Urinary bladder (tissue), 4 donors: ENCODE data around the gene OR6C3. TPM values are rescaled to one million over a fixed set of nuclear protein-coding genes. Genes with fewer than 3 reads are reported as not detected.
"Not testable (repeated sequence)": the region's sequence is repeated elsewhere in the genome, so short reads cannot be mapped to it uniquely, and the experiment has no call there.

Source experiments
- DNase-seq: peaks from one replicate; pipeline ENCODE4 v3.0.0-alpha.2; 2015; ENCODE audit errors: extremely low spot score
- H3K27ac ChIP-seq: one replicate; pipeline ENCODE4 v1.5.1; 2013; ENCODE audit warnings: low read depth, mild to moderate bottlenecking, moderate library complexity
- H3K36me3 ChIP-seq: one replicate; pipeline ENCODE4 v1.6.1; 2013; ENCODE audit warnings: mild to moderate bottlenecking, moderate library complexity; ENCODE audit not compliant: insufficient read depth
- H3K4me1 ChIP-seq: one replicate; pipeline ENCODE4 v1.6.1; 2013; ENCODE audit warnings: mild to moderate bottlenecking, moderate library complexity; ENCODE audit not compliant: insufficient read depth
- H3K4me3 ChIP-seq: one replicate; pipeline ENCODE4 v1.5.1; 2013; ENCODE audit warnings: low read depth, low read length
- WGBS: extraction: QIAGEN DNeasy Blood & Tissue Kit; methylation state at CpG from one replicate; pipeline ENCODE4 v1.1.7; 2013; 5-methylcytosine and 5-hydroxymethylcytosine counted together
- polyA plus RNA-seq: library from polyadenylated mRNA; stranded (reverse); fragments of 200-250 nt; gene quantifications from one replicate; pipeline ENCODE4 v1.2.3, GENCODE V29; 2013
- total RNA-seq: library from RNA; depleted of rRNA; stranded (reverse); fragments of >200 nt; gene quantifications from one replicate; pipeline ENCODE4 v1.2.3, GENCODE V29; 2014
- donor health status: healthy with polysubstance abuse.
- donor health status: healthy.

Gene OR6C3
- total RNA-seq (not detected), polyA plus RNA-seq (not detected)

- no peak within 1 kb of the TSS for H3K27ac ChIP-seq
- H3K4me1 ChIP-seq: no peaks in the 10 kb centered on the region
- no peak for DNase-seq
- no peaks in the 10 kb centered on the region for H3K36me3 ChIP-seq
- 90% methylated on average over 1 of the region's 1 CpG for WGBS
- H3K4me3 ChIP-seq: no peak within 1 kb of the TSS
Measured at GRCh38 chr12:55330446-55330845, at the start of gene OR6C3. Gene OR6C3, plus strand, starts transcription at chr12:55330746. Its CDS starts 955 bp downstream, at chr12:55331701.

DNA sequence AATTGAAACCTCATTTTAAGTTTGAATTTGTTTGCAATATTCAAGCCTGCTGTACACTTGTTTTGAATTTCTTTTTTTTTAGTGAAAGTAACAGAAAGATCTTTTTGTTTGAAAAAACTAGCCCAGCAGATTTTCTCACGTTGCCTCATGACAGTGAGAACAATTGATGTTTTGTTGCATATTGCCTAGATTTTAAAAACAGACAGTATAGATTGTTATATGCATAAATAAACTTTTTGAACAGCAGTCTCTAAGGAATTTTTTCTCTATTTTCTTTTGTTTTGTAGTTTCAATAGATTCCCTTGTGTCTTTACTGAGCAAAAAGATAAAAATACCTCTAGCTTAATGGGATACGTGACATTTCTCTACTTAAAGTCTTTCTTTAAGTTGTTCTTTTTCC lies 49.6 kb upstream of the OR6C3 start:
- no peak for DNase-seq
- no peak overlapping the region for H3K27ac ChIP-seq
- H3K36me3 ChIP-seq: no peaks in the 10 kb centered on the region
- no peak overlapping the region for H3K4me3 ChIP-seq
- H3K4me1 ChIP-seq: no peaks in the 10 kb centered on the region
- 67% methylated on average over 2 of the region's 2 CpGs for WGBS

DNA sequence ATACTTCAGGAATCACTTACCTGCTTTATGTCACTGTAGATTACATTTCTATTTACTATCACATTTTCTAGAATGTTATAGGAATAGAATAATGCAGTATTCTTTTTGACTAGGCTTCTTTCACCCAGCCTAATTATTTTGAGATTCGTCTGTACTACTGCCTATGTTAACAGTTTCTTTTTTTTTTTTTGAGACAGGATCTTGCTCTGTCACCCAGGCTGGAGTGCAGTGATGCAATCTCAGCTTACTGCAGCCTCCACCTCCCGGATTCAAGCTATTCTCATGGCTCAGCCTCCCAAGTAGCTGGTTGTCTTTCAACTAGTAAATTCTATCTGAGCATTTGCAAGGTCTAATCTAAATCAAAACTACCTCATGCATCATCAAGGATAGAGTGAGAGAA lies 40.5 kb upstream of the OR6C3 start:
- Histone ChIP-seq H3K36me3 (no peaks in the 10 kb centered on the region), H3K27ac (no peak overlapping the region), H3K4me1 (no peaks in the 10 kb centered on the region), H3K4me3 (no peak overlapping the region)
- DNase-seq: no peak
- 41% methylated on average over 2 of the region's 2 CpGs for WGBS

GRCh38 chr12:55296469-55296868 lies 34.1 kb upstream of the OR6C3 start, which contains the start of gene OR6C6:
Gene OR6C6, minus strand, starts transcription at chr12:55296569. Its CDS starts 1,337 bp downstream, at chr12:55295232.
- H3K4me1 ChIP-seq: no peaks in the 10 kb centered on the region
- WGBS: 78% methylated on average over 2 of the region's 2 CpGs
- H3K4me3 ChIP-seq: no peak within 1 kb of the TSS
- H3K27ac ChIP-seq: no peak within 1 kb of the TSS
- no peak for DNase-seq
- no peaks in the 10 kb centered on the region for H3K36me3 ChIP-seq

- WGBS: 62% methylated on average over 2 of the region's 2 CpGs
- no peak for DNase-seq
- no peak within 1 kb of the TSS for H3K4me3 ChIP-seq
- no peaks in the 10 kb centered on the region for H3K4me1 ChIP-seq
- H3K27ac ChIP-seq: no peak within 1 kb of the TSS
- H3K36me3 ChIP-seq: no peaks in the 10 kb centered on the region
Measured at GRCh38 chr12:55314043-55314442, 16.5 kb upstream of the OR6C3 start, which contains the start of gene OR6C1. Gene OR6C1, plus strand, starts transcription at chr12:55314343. Its CDS starts 6,257 bp downstream, at chr12:55320600.

DNA sequence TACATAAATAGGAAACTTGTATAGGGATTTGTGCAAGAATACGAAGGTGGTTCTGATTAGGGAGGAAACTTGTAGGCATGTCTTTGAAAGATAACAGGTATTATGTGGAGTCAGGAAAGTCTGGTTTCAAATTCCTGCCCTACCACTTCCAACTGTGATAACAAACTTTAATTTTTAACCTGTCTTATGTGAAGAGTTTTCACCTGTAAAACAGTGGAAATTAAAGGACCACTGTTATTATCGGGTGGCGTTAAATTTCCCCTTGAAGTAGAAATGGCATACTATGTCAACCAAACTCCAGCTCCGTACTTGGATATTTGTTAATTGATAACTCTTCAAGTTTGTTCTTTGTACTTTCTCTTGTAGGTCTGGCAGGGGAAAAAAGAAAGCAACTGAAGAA lies 10.3 kb upstream of the OR6C3 start:
- DNase-seq: no peak
- H3K27ac ChIP-seq: no peak overlapping the region
- H3K4me1 ChIP-seq: no peaks in the 10 kb centered on the region
- 78% methylated on average over 4 of the region's 4 CpGs for WGBS
- no peaks in the 10 kb centered on the region for H3K36me3 ChIP-seq
- H3K4me3 ChIP-seq: no peak overlapping the region

GRCh38 chr12:55325801-55326200 lies 4.7 kb upstream of the OR6C3 start:
- H3K36me3 ChIP-seq, DNase-seq, H3K4me3 ChIP-seq, H3K4me1 ChIP-seq, H3K27ac ChIP-seq: not testable (repeated sequence)
- 90% methylated on average over 6 of the region's 6 CpGs for WGBS

DNA sequence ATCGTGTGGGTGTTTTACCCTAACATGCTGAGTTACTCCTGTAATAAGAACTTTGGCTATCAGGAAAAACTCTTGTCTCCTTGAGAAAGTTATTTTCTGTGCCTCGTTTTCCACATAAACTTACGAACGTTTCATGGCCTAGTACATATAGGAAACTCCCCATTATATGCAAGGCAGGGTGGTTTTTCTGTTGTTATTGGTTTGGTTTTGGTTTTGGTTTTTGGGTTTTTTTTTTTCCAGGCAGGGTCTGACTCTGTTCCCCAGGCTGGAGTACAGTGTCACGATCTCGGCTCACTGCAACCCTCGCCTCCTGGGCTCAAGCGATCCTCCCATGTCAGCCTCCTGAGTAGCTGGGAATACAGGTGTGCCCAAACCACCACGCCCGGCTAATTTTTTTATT lies 5.5 kb downstream of the OR6C3 start:
- no peak overlapping the region for H3K4me3 ChIP-seq
- H3K27ac ChIP-seq: no peak overlapping the region
- H3K4me1 ChIP-seq: no peaks in the 10 kb centered on the region
- 87% methylated on average over 10 of the region's 10 CpGs for WGBS
- no peak for DNase-seq
- H3K36me3 ChIP-seq: no peaks in the 10 kb centered on the region

DNA sequence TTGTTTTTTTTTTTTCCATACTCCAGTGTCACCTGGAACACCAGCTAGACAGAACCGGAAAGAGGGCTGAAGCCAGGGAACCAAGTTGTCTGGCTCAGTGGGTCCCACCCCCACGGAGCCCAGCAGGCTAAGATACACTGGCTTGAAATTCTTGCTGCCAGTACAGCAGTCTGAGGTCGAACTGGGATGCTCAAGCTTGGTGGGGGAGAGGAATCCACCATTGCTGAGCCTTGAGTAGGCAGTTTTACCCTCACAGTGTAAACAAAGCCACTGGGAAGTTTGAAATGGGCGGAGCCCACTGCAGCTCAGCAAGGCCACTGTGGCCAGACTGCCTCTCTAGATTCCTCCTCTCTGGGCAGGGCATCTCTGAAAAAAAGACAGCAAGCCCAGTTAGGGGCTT lies 24.8 kb downstream of the OR6C3 start:
- WGBS: 60% methylated on average over 4 of the region's 4 CpGs

DNA sequence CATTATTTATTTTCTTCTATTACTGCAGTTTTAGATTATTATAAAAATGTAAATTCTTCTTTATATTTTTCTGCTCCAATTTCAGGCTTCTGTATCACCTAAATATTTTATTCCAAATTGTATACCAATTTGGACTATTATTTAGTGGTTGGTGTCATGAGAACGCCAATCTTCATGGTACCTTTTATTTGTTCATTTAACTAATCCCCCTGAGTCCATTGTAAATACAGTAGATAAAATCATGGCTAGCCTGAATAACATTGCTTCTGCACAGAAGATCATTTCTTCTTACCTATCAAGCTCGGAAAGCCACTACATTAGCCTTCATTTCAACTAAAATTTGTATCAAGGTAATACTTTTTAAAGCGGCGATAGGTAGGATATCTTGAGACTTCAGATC lies 32.1 kb downstream of the OR6C3 start, which contains the start of gene OR6C75:
TSS of gene OR6C75 (plus strand) at position 301 of the 400 bp plus-strand sequence. CDS start 2,136 bp downstream, outside the sequence.
- WGBS: 84% methylated on average over 4 of the region's 4 CpGs
- no peak within 1 kb of the TSS for H3K27ac ChIP-seq

More for the DNA sequence above, 24.8 kb downstream of the OR6C3 start:
- DNase-seq, H3K4me1 ChIP-seq, H3K27ac ChIP-seq, H3K4me3 ChIP-seq, H3K36me3 ChIP-seq: not testable (repeated sequence)

DNA sequence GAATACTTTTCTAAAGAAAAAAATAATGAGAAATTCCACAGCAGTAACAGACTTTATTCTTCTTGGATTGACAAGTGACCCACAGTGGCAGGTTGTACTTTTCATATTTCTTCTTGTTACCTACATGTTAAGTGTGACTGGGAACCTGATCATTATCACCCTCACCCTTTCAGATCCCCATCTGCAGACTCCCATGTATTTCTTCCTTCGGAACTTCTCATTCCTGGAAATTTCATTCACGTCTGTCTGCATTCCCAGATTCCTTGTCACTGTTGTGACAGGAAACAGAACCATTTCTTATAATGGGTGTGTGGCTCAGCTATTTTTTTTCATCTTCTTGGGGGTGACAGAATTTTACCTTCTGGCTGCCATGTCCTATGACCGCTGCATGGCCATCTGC lies 34.5 kb downstream of the OR6C3 start:
- no peak overlapping the region for H3K27ac ChIP-seq
- H3K4me3 ChIP-seq: no peak overlapping the region
- DNase-seq: no peak
- H3K4me1 ChIP-seq: no peaks in the 10 kb centered on the region
- WGBS: 67% methylated on average over 3 of the region's 3 CpGs
- H3K36me3 ChIP-seq: no peaks in the 10 kb centered on the region

More for the DNA sequence above, 32.1 kb downstream of the OR6C3 start, which contains the start of gene OR6C75:
- DNase-seq: no peak
- H3K36me3 ChIP-seq: no peaks in the 10 kb centered on the region
- H3K4me3 ChIP-seq: no peak within 1 kb of the TSS
- H3K4me1 ChIP-seq: no peaks in the 10 kb centered on the region

GRCh38 chr12:55372521-55372920 lies 42.0 kb downstream of the OR6C3 start:
- Histone ChIP-seq H3K27ac (no peak overlapping the region), H3K36me3 (no peaks in the 10 kb centered on the region), H3K4me1 (no peaks in the 10 kb centered on the region), H3K4me3 (no peak overlapping the region)
- no peak for DNase-seq
- 82% methylated on average over 4 of the region's 4 CpGs for WGBS
